SK-N-SH (cell line): ENCODE data around the gene ZNF732. TPM values are rescaled to one million over a fixed set of nuclear protein-coding genes. Genes with fewer than 3 reads are reported as not detected.

Experiments used
- CTCF ChIA-PET: fragments of 300-600, 350-600 bp; formaldehyde crosslinking; extraction: SDS; loops from one replicate; lab custom pipeline; 2021; lab: Yijun Ruan, JAX
- POLR2A ChIA-PET: fragments of 350-600 bp; sonication (Branson Sonifier 250); formaldehyde crosslinking; extraction: SDS; loops from one replicate; lab custom pipeline; 2020; ENCODE audit warnings: antibody characterized with exemption, inconsistent platforms; lab: Yijun Ruan, JAX
- DNase-seq: peaks from one replicate; pipeline ENCODE4 v3.0.0; 2012
- H2AFZ ChIP-seq: fragments of 200-600 bp; sonication (generic); 2 replicates; pipeline ENCODE4 v1.8.1; 2016; ENCODE audit warnings: antibody characterized with exemption, mild to moderate bottlenecking, low read depth
- H3F3A ChIP-seq: fragments of 200-600 bp; sonication (generic); replicated peaks from 2 replicates; pipeline ENCODE3; 2016; ENCODE audit warnings: antibody characterized with exemption, mild to moderate bottlenecking; ENCODE audit not compliant: insufficient read depth
- H3K27ac ChIP-seq, 2 experiments: fragments of 200-500 bp in 1 of 2; fragments of 200-600 bp in 1 of 2; sonication (Bioruptor generic) in 1 of 2; sonication (generic), shearing (Covaris generic) in 1 of 2; 2 replicates each; pipeline versions ENCODE4 v1.5.1 to v1.6.1; 2014 to 2016; ENCODE audit warnings: low read depth in 2 of 2, inconsistent platforms in 1 of 2, low read length in 1 of 2, mild to moderate bottlenecking in 1 of 2, mixed read lengths in 1 of 2
- H3K27me3 ChIP-seq: fragments of 200-600 bp; sonication (generic), shearing (Covaris generic); 2 replicates; pipeline ENCODE4 v1.6.1; 2016; ENCODE audit warnings: mixed run types; ENCODE audit not compliant: insufficient read depth
- H3K36me3 ChIP-seq, 2 experiments: fragments of 200-500 bp in 1 of 2; fragments of 200-600 bp in 1 of 2; sonication (Bioruptor generic) in 1 of 2; sonication (generic) in 1 of 2; replicated peaks in 1 of 2; 2 replicates each; pipeline versions ENCODE3 to v1.5.1; 2014 to 2016; ENCODE audit warnings: low read length in 1 of 2, mild to moderate bottlenecking in 1 of 2; ENCODE audit not compliant: insufficient read depth in 2 of 2, control insufficient read depth in 1 of 2
- H3K4me1 ChIP-seq, 2 experiments: fragments of 200-500 bp in 1 of 2; fragments of 200-600 bp in 1 of 2; sonication (Bioruptor generic) in 1 of 2; sonication (generic), shearing (Covaris generic) in 1 of 2; 2 replicates each; pipeline versions ENCODE4 v1.5.1 to v1.6.1; 2014 to 2016; ENCODE audit warnings: low read depth in 1 of 2, low read length in 1 of 2, mixed run types in 1 of 2; ENCODE audit not compliant: insufficient read depth in 2 of 2, control insufficient read depth in 1 of 2
- H3K4me2 ChIP-seq: fragments of 200-600 bp; sonication (generic), shearing (Covaris generic); 2 replicates; pipeline ENCODE4 v1.6.1; 2017; ENCODE audit warnings: mixed run types
- H3K4me3 ChIP-seq, 2 experiments: fragments of 200-500 bp in 1 of 2; fragments of 200-600 bp in 1 of 2; sonication (Bioruptor generic) in 1 of 2; sonication (generic), shearing (Covaris generic) in 1 of 2; 2 replicates each; pipeline versions ENCODE4 v1.5.1 to v1.8.1; 2014 to 2016; ENCODE audit warnings: low read depth in 2 of 2, inconsistent platforms in 1 of 2, low read length in 1 of 2, mild to moderate bottlenecking in 1 of 2, mixed read lengths in 1 of 2, moderate library complexity in 1 of 2
- H3K79me2 ChIP-seq: fragments of 200-600 bp; sonication (generic); 2 replicates; pipeline ENCODE4 v1.8.1; 2017; ENCODE audit warnings: mild to moderate bottlenecking; ENCODE audit not compliant: insufficient read depth
- H3K9ac ChIP-seq: fragments of 200-600 bp; sonication (generic); 2 replicates; pipeline ENCODE4 v1.6.1; 2017; ENCODE audit warnings: mixed run types
- H3K9me2 ChIP-seq: fragments of 200-600 bp; sonication (generic); 2 replicates; pipeline ENCODE4 v1.6.1; 2017; ENCODE audit warnings: mixed run types
- H3K9me3 ChIP-seq: fragments of 200-600 bp; sonication (generic); 2 replicates; pipeline ENCODE4 v1.6.1; 2017; ENCODE audit warnings: mixed run types, mild to moderate bottlenecking, moderate library complexity
- H4K20me1 ChIP-seq: fragments of 200-600 bp; sonication (generic); 2 replicates; pipeline ENCODE4 v1.6.1; 2017; ENCODE audit warnings: mild to moderate bottlenecking, mixed run types; ENCODE audit not compliant: insufficient read depth
- CHD2 ChIP-seq: fragments of 150-350 bp; IDR thresholded peaks from 2 replicates; pipeline ENCODE4 v1.6.1; 2018; ENCODE audit warnings: low read length; ENCODE audit not compliant: partially characterized antibody
- ELF1 ChIP-seq: IDR thresholded peaks from 2 replicates; pipeline ENCODE4 v1.4.0; 2012
- EP300 ChIP-seq, 2 experiments: IDR thresholded peaks; 2 replicates each; pipeline versions ENCODE4 v1.4.0 to v1.6.1; 2012; ENCODE audit warnings: borderline replicate concordance in 1 of 2, low read depth in 1 of 2, low read length in 1 of 2
- FOXJ3 ChIP-seq: sonication (generic); formaldehyde crosslinking; IDR thresholded peaks from 2 replicates; pipeline ENCODE4 v1.5.1; 2020; ENCODE audit warnings: mild to moderate bottlenecking, missing genetic modification reagents
- FOXM1 ChIP-seq: IDR thresholded peaks from 2 replicates; pipeline ENCODE4 v1.4.0; 2012; ENCODE audit warnings: low read depth, mild to moderate bottlenecking
- GABPA ChIP-seq: IDR thresholded peaks from 2 replicates; pipeline ENCODE4 v1.4.0; 2012; ENCODE audit warnings: low read depth, mild to moderate bottlenecking
- GATA2 ChIP-seq: sonication (generic); formaldehyde crosslinking; IDR thresholded peaks from 2 replicates; pipeline ENCODE4 v1.5.0; 2020; ENCODE audit warnings: mild to moderate bottlenecking, missing genetic modification reagents
- MXI1 ChIP-seq: IDR thresholded peaks from 2 replicates; pipeline ENCODE4 v1.6.1; 2012; ENCODE audit warnings: mild to moderate bottlenecking, low read depth, low read length, improper control_type of control experiment
- NFIC ChIP-seq: IDR thresholded peaks from 2 replicates; pipeline ENCODE4 v1.4.0; 2012; ENCODE audit warnings: borderline replicate concordance
- NRF1 ChIP-seq: IDR thresholded peaks from 2 replicates; pipeline ENCODE4 v1.6.1; 2012; ENCODE audit warnings: low read depth, mild to moderate bottlenecking, low read length
- POLR2AphosphoS5 ChIP-seq: IDR thresholded peaks from 2 replicates; pipeline ENCODE4 v1.6.1; 2012; ENCODE audit warnings: low read depth, low read length
- RCOR1 ChIP-seq: fragments of 150-350 bp; IDR thresholded peaks from 2 replicates; pipeline ENCODE4 v1.6.1; 2017; ENCODE audit warnings: antibody characterized with exemption, low read length
- RXRA ChIP-seq: IDR thresholded peaks from 2 replicates; pipeline ENCODE4 v1.4.0; 2012; ENCODE audit warnings: low read depth, mild to moderate bottlenecking, borderline replicate concordance
- SIN3A ChIP-seq: IDR thresholded peaks from 2 replicates; pipeline ENCODE4 v1.6.1; 2012; ENCODE audit warnings: low read depth, mild to moderate bottlenecking, low read length, moderate library complexity, borderline replicate concordance
- TAF1 ChIP-seq: IDR thresholded peaks from 2 replicates; pipeline ENCODE4 v1.6.1; 2012; ENCODE audit warnings: low read depth, mild to moderate bottlenecking, low read length, moderate library complexity, borderline replicate concordance
- TCF12 ChIP-seq: IDR thresholded peaks from 2 replicates; pipeline ENCODE4 v1.4.0; 2012
- WGBS: methylation state at CpG from one replicate; pipeline ENCODE4 v1.1.6; 2017; ENCODE audit warnings: low lambda C conversion rate; 5-methylcytosine and 5-hydroxymethylcytosine counted together
- polyA plus RNA-seq, 3 experiments: library from polyadenylated mRNA; depleted of rRNA; stranded (reverse); fragments of >200 nt; gene quantifications; 2 replicates each; pipeline ENCODE4 v1.2.3, GENCODE V29; 2012
- TF ChIP-seq, protein P1 (sequence below): fragments of 200-600 bp; sonication (generic); IDR thresholded peaks from 2 replicates; pipeline ENCODE4 v1.6.1; 2017; ENCODE audit warnings: antibody characterized with exemption, mild to moderate bottlenecking, moderate library complexity
- TF ChIP-seq, protein P2 (sequence below): IDR thresholded peaks from 2 replicates; pipeline ENCODE4; 2012
- TF ChIP-seq, protein P3 (sequence below): IDR thresholded peaks from 2 replicates; pipeline ENCODE4 v1.4.0; 2012; ENCODE audit warnings: low read depth, borderline replicate concordance
- TF ChIP-seq, protein P4 (sequence below): fragments of 150-350 bp; IDR thresholded peaks from 2 replicates; pipeline ENCODE4 v1.6.1; 2017; ENCODE audit warnings: antibody characterized with exemption, low read length, low read depth, borderline replicate concordance
- TF ChIP-seq, protein P5 (sequence below): fragments of 150-350 bp; IDR thresholded peaks from 2 replicates; pipeline ENCODE4 v1.6.1; 2016; ENCODE audit warnings: mild to moderate bottlenecking, low read depth, low read length
- TF ChIP-seq, protein P6 (sequence below): IDR thresholded peaks from 2 replicates; pipeline ENCODE4 v1.4.0; 2012; ENCODE audit warnings: low read depth
- TF ChIP-seq, protein P7 (sequence below): IDR thresholded peaks from 2 replicates; pipeline ENCODE4 v1.4.0; 2012; ENCODE audit warnings: low read depth, borderline replicate concordance

ZNF732 gene
- polyA plus RNA-seq, 1 of the 3 experiments (the other 2 are of a cell fraction), result 0.05 TPM

DNA sequence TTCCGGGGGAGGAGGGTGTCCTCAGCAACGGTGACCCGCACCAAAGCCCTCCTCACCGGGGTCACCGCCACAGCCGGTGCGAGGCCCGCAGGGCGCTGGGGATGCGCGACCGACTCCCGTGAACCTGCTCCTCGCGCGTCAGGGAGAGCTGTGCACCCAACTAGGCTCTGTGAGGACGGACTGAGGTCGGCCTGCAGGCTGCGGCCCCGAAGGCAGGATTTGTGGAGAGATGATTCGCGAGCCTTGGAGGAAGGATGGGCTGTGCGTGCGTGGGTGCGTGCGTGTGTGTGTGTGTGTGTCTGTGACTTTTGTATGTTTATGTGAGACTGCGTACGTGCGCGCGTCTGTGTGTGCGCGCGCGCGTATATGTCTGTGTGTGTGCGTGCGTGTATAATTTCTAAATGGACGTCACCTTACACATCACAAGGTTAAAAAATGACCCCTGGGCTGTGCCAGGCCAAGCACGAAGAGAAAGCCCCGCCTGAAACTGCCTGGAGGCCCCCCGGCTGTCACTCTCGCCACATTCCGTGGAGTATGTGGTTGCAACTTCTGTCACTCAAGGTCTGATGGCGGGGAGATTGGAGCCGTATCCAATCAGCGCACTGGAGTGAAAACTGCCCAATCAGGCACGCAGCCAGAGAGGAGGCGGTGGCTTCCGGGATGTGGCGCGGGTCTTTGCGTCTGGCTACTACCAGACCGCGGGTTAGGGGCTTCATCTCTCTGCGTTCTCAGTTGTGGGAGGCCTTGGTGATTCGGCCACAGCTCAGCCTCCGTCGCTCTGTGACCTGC, 32.1 kb upstream of the ZNF732 start, which contains the start of gene ZNF141:
TSS of gene ZNF141 (plus strand) at position 672 of the 789 bp plus-strand sequence. CDS start 170 bp downstream, outside the sequence.
- H3K4me1 ChIP-seq, result peaks cover 0 to 19% of the 10 kb centered on the region in 2 experiments; a peak in 1 of 4 replicates
- peak within 1 kb of the TSS; percentile 81 for H3K9ac ChIP-seq
- CTCF ChIA-PET, result interaction anchor here (0.6 kb wide), 1 partner anchor 181 kb away, joined by 3 read pairs; no protein-coding TSS in a partner anchor
- H3K27ac ChIP-seq, result peak within 1 kb of the TSS; percentile 77 to 88
- peaks cover 42% of the 10 kb centered on the region for H3K79me2 ChIP-seq
- no peaks in the 10 kb centered on the region for H3F3A ChIP-seq
- peak; percentile 97 for DNase-seq
- H3K4me3 ChIP-seq, result peak within 1 kb of the TSS; percentile 91 to 92
- H2AFZ ChIP-seq, result peak within 1 kb of the TSS; percentile 96
- TF ChIP-seq, protein P1, sequence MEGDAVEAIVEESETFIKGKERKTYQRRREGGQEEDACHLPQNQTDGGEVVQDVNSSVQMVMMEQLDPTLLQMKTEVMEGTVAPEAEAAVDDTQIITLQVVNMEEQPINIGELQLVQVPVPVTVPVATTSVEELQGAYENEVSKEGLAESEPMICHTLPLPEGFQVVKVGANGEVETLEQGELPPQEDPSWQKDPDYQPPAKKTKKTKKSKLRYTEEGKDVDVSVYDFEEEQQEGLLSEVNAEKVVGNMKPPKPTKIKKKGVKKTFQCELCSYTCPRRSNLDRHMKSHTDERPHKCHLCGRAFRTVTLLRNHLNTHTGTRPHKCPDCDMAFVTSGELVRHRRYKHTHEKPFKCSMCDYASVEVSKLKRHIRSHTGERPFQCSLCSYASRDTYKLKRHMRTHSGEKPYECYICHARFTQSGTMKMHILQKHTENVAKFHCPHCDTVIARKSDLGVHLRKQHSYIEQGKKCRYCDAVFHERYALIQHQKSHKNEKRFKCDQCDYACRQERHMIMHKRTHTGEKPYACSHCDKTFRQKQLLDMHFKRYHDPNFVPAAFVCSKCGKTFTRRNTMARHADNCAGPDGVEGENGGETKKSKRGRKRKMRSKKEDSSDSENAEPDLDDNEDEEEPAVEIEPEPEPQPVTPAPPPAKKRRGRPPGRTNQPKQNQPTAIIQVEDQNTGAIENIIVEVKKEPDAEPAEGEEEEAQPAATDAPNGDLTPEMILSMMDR, result no peak
- TF ChIP-seq SIN3A (0 out of 2 replicates have a peak, but pooled peaks have one; percentile 18), TCF12 (no peak), FOXM1 (no peak), CHD2 (peak; percentile 95), RXRA (no peak), TAF1 (peak; percentile 35; the same call in 1 of the 2 replicates), GABPA (peak; percentile 83), NRF1 (peak; percentile 54; the same call in 1 of the 2 replicates), MXI1 (peak; percentile 79), RCOR1 (no peak), FOXJ3 (CRISPR knock-in tag) (peak; percentile 28; the same call in 1 of the 2 replicates), NFIC (peak; percentile 52; the same call in 1 of the 2 replicates), ELF1 (peak; percentile 84), EP300 (IDR thresholded peaks at IDR 0.05; ENCODE audit: borderline replicate concordance in 1 of 2, low read depth in 1 of 2, low read length in 1 of 2) (no peak), POLR2AphosphoS5 (peak; percentile 68), GATA2 (CRISPR knock-in tag) (peak; percentile 56; the same call in 1 of the 2 replicates)
- TF ChIP-seq, protein P2, sequence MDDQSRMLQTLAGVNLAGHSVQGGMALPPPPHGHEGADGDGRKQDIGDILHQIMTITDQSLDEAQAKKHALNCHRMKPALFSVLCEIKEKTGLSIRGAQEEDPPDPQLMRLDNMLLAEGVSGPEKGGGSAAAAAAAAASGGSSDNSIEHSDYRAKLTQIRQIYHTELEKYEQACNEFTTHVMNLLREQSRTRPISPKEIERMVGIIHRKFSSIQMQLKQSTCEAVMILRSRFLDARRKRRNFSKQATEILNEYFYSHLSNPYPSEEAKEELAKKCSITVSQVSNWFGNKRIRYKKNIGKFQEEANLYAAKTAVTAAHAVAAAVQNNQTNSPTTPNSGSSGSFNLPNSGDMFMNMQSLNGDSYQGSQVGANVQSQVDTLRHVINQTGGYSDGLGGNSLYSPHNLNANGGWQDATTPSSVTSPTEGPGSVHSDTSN, result peak; percentile 100
- TF ChIP-seq, protein P3, sequence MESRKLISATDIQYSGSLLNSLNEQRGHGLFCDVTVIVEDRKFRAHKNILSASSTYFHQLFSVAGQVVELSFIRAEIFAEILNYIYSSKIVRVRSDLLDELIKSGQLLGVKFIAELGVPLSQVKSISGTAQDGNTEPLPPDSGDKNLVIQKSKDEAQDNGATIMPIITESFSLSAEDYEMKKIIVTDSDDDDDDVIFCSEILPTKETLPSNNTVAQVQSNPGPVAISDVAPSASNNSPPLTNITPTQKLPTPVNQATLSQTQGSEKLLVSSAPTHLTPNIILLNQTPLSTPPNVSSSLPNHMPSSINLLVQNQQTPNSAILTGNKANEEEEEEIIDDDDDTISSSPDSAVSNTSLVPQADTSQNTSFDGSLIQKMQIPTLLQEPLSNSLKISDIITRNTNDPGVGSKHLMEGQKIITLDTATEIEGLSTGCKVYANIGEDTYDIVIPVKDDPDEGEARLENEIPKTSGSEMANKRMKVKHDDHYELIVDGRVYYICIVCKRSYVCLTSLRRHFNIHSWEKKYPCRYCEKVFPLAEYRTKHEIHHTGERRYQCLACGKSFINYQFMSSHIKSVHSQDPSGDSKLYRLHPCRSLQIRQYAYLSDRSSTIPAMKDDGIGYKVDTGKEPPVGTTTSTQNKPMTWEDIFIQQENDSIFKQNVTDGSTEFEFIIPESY, result peak; percentile 36; the same call in 1 of the 2 replicates
- TF ChIP-seq, protein P4, sequence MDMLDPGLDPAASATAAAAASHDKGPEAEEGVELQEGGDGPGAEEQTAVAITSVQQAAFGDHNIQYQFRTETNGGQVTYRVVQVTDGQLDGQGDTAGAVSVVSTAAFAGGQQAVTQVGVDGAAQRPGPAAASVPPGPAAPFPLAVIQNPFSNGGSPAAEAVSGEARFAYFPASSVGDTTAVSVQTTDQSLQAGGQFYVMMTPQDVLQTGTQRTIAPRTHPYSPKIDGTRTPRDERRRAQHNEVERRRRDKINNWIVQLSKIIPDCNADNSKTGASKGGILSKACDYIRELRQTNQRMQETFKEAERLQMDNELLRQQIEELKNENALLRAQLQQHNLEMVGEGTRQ, result no peak
- TF ChIP-seq, protein P5, sequence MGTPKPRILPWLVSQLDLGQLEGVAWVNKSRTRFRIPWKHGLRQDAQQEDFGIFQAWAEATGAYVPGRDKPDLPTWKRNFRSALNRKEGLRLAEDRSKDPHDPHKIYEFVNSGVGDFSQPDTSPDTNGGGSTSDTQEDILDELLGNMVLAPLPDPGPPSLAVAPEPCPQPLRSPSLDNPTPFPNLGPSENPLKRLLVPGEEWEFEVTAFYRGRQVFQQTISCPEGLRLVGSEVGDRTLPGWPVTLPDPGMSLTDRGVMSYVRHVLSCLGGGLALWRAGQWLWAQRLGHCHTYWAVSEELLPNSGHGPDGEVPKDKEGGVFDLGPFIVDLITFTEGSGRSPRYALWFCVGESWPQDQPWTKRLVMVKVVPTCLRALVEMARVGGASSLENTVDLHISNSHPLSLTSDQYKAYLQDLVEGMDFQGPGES, result peak; percentile 92
- TF ChIP-seq, protein P6, sequence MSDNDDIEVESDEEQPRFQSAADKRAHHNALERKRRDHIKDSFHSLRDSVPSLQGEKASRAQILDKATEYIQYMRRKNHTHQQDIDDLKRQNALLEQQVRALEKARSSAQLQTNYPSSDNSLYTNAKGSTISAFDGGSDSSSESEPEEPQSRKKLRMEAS, result peak; percentile 51; the same call in 1 of the 2 replicates
- TF ChIP-seq, protein P7, sequence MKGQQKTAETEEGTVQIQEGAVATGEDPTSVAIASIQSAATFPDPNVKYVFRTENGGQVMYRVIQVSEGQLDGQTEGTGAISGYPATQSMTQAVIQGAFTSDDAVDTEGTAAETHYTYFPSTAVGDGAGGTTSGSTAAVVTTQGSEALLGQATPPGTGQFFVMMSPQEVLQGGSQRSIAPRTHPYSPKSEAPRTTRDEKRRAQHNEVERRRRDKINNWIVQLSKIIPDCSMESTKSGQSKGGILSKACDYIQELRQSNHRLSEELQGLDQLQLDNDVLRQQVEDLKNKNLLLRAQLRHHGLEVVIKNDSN, result no peak
- TF ChIP-seq, all 33 proteins: peak for 15
- POLR2A ChIA-PET, result interaction anchor here (0.9 to 1.1 kb wide), 2 partner anchors 32 to 137 kb away, joined by 3 to 5 read pairs; partner anchors contain the start of gene ZNF732
- Histone ChIP-seq H3K9me3 (no peaks in the 10 kb centered on the region; the same call in 1 of the 2 replicates), H3K9me2 (no peaks in the 10 kb centered on the region), H3K27me3 (no peaks in the 10 kb centered on the region), H3K36me3 (peaks cover 5 to 31% of the 10 kb centered on the region in 2 experiments), H3K4me2 (peak within 1 kb of the TSS; percentile 92), H4K20me1 (no peaks in the 10 kb centered on the region)
- WGBS, result under 1% methylated on average over 29 of the region's 59 CpGs
